Measurements from ENCODE around the gene KLHL36. TPM values are rescaled to one million over a fixed set of nuclear protein-coding genes. Genes with fewer than 3 reads are reported as not detected.
A peak's percentile ranks its signal among the peaks of the same experiment; 100 is the strongest.

Gene KLHL36
- total RNA-seq, 1 experiment from 2014 or later, result 56.1 TPM

- no peak for ATAC-seq
- POLR2A ChIA-PET, result no interaction called here
- no peak overlapping the region for H3K27ac Mint-ChIP-seq
- TF ChIP-seq AFF4 (CRISPR knock-in tag; IDR thresholded peaks at IDR 0.05; ENCODE audit: borderline replicate concordance) (no peak), ZNF121 (CRISPR knock-in tag; IDR thresholded peaks at IDR 0.05) (no peak), FOXP4 (CRISPR knock-in tag; IDR thresholded peaks at IDR 0.05) (no peak), IRF2 (CRISPR knock-in tag; IDR thresholded peaks at IDR 0.05; ENCODE audit: borderline replicate concordance, low read depth) (no peak), JAZF1 (CRISPR knock-in tag; IDR thresholded peaks at IDR 0.05) (no peak), ETV6 (CRISPR knock-in tag; IDR thresholded peaks at IDR 0.05) (no peak), GRHL2 (CRISPR knock-in tag; IDR thresholded peaks at IDR 0.05; ENCODE audit: insufficient replicate concordance, severe bottlenecking) (no peak), NFE2L1 (CRISPR knock-in tag; IDR thresholded peaks at IDR 0.05) (no peak), NFATC4 (CRISPR knock-in tag; IDR thresholded peaks at IDR 0.05) (no peak), RORB (CRISPR knock-in tag; IDR thresholded peaks at IDR 0.05) (no peak), NR2C2 (CRISPR knock-in tag; IDR thresholded peaks at IDR 0.05) (no peak), TEAD1 (CRISPR knock-in tag; IDR thresholded peaks at IDR 0.05) (no peak), ZNF317 (CRISPR knock-in tag; IDR thresholded peaks at IDR 0.05; ENCODE audit: borderline replicate concordance, low read depth) (no peak), JUN (CRISPR knock-in tag; IDR thresholded peaks at IDR 0.05) (no peak), ZNF425 (CRISPR knock-in tag; conservative IDR thresholded peaks at IDR 0.05) (no peak), E2F4 (CRISPR knock-in tag; IDR thresholded peaks at IDR 0.05; ENCODE audit: borderline replicate concordance, low read depth) (no peak)
- H3K4me3 Mint-ChIP-seq, result no peak overlapping the region
- H3K9me3 Mint-ChIP-seq, result no peaks in the 10 kb centered on the region
- H3K4me1 Mint-ChIP-seq, result peaks cover 75% of the 10 kb centered on the region
- H3K36me3 Mint-ChIP-seq, result no peaks in the 10 kb centered on the region
- no peaks in the 10 kb centered on the region for H3K27me3 Mint-ChIP-seq (ENCODE audit: low read depth)
- no peak for DNase-seq (ENCODE audit: low spot score)
- CTCF ChIA-PET, result no interaction called here
Measured at GRCh38 chr16:84706856-84707255, 58.5 kb downstream of the KLHL36 start.

GRCh38 chr16:84709609-84710008 is 61.3 kb downstream of the KLHL36 start:
- Mint-ChIP-seq H3K27ac (peak overlapping the region; percentile 78), H3K36me3 (no peaks in the 10 kb centered on the region), H3K4me1 (peaks cover 81% of the 10 kb centered on the region), H3K27me3 (ENCODE audit: low read depth) (no peaks in the 10 kb centered on the region), H3K9me3 (no peaks in the 10 kb centered on the region), H3K4me3 (no peak overlapping the region)
- DNase-seq (ENCODE audit: low spot score) (no peak), ATAC-seq (no peak)
- POLR2A ChIA-PET, result no interaction called here
- CTCF ChIA-PET, result interaction anchor here (1.9 to 10.2 kb wide), 2 partner anchors 17 to 29 kb away, joined by 7 to 78 read pairs; no protein-coding TSS in a partner anchor
- TF ChIP-seq ATF2 (CRISPR knock-in tag; IDR thresholded peaks at IDR 0.05; ENCODE audit: borderline replicate concordance, low read depth), result no peak
- no peak for TF ChIP-seq FOXJ3 (CRISPR knock-in tag; IDR thresholded peaks at IDR 0.05; ENCODE audit: borderline replicate concordance)
